HG03064 (cell line): ENCODE results near the gene LPIN2.
"Not testable (repeated sequence)": the region's sequence is repeated elsewhere in the genome, so short reads cannot be mapped to it uniquely, and the experiment has no call there.

ENCODE experiments used
- ATAC-seq: cut with Tn5 transposase; IDR thresholded peaks from one replicate; pipeline ENCODE4 v1.9.1; 2021; ENCODE audit warnings: low read depth; ENCODE audit not compliant: unreplicated experiment

Gene LPIN2

GRCh38 chr18:3013024-3013804, at the start of gene LPIN2:
LPIN2 (minus strand) TSS chr18:3013144; CDS start chr18:2960840, 52,304 bp downstream.
- peak; percentile 70 for ATAC-seq

GRCh38 chr18:3061581-3062312, 48.8 kb upstream of the LPIN2 start:
- no peak for ATAC-seq

DNA sequence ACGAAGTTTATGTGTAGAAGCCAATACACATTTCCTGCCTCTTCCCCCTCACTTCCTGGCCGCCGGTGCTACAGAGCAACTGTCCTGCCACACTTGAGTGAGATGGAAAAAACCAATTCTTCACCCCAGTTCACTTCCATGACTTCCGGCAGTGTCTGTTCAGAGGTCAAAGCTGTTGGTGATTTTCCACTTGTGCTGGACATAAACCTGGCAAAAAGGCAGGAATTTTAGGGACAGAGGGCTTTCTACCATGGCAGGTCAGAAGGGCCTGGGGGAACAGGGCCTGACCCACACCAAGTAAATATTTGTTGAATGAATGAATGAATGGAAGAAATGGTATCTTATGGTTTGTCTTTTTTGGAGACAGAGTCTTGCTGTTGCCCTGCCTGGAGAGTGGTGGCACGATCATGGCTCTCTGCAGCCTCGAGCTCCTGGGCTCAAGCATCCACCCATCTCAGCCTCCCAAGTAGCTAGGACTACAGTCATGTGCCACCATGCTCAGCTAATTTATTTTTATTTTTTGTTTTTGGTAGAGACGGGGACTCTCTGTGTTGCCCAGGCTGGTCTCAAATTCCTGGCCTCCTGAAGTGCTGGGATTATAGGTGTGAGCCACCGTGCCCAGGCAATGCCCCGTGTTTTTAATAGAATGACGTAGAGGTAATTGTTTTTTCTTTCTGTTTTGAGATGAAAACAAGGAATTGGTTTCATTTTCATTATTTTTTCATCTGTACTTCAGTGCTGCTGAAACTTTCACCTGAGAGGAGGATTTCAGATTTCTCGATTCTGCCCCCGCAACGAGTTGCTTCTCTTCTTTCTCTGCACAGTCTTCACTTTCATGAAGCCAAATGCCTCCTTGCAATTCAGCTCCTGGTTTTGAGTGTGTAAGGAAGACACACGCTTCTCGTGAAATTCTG, 48.0 kb upstream of the LPIN2 start:
- ATAC-seq, result no peak

DNA sequence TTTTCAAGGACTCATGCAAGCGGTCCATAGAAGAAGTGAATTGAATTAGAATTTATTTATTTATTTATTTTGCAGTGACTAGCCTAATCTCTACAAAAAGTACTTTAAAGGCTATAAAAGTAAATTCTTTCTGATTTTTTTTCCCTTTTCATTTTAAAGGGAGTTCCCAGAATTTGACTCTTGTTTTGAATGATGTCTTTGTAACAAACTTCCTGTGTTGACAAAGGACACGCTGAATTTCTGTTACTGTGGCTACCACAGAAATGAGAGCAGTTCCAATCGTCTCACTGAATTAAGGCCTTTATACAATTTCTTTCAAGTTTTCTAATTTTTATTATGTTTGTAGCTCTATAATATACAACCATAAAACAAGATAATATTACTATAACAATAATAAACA, 46.3 kb upstream of the LPIN2 start:
- no peak for ATAC-seq

- ATAC-seq, result no peak
These were observed 45.6 kb upstream of the LPIN2 start for GRCh38 chr18:3058328-3059191.

DNA sequence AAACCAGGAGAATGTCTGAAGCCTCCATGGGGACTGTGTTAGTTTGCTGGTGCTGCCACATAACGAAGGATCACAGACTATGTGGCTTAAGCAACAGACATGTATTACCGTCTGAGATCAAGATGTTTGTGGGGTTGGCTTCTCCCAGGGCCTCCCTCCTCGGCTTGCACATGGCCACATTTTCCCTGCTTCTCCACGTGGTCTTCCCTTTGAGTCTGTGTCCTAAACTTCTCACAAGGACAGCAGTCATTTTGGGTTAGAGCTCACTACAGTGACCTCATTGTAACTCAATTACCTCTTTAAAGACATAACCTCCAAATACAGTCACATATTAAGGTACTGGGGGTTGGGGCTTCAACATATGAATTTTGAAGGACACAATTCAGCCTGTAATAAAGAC, 44.6 kb upstream of the LPIN2 start:
- no peak for ATAC-seq

DNA sequence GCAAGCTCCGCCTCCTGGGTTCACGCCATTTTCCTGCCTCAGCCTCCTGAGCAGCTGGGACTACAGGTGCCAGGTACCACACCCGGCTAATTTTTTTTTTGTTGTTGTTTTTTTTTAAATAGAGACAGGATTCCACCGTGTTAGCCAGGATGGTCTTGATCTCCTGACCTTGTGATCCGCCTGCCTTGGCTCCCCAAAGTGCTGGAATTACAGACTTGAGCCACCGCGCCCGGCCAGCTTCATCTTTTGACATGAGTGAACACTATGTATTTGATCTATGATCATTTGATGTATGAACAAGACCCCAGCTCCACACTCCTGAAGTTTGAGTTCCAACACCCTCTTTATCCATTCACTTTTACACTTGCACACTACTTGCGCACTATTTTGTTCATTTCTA, 43.4 kb upstream of the LPIN2 start:
- no peak for ATAC-seq

GRCh38 chr18:3055816-3056215, 42.9 kb upstream of the LPIN2 start:
- no peak for ATAC-seq

GRCh38 chr18:3055186-3055728, 42.3 kb upstream of the LPIN2 start:
- no peak for ATAC-seq

- ATAC-seq, result no peak
These were observed 41.8 kb upstream of the LPIN2 start for GRCh38 chr18:3054780-3055179.

- no peak for ATAC-seq
These were observed 41.3 kb upstream of the LPIN2 start for GRCh38 chr18:3054214-3054613.

DNA sequence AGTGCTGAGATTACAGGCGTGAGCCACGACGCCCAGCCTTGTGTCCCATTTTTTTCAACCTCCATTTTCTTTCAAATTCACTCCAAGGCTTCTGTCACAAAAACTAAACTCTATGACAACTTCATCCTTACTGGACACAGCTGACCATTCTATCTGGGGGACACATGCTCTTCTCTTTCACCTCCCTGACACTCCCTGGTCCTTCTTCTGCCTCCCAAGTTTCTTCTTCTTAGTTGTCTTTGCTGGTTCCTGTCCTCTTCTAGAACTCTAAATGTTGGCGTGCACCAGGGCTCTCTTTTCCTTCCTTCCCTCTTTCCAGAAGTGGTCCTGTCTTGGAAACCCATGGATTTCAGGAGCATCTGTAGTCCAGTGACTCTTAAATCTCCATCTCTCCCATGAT, 40.1 kb upstream of the LPIN2 start:
- no peak for ATAC-seq

- no peak for ATAC-seq
These were observed 39.4 kb upstream of the LPIN2 start for GRCh38 chr18:3052411-3052758.

DNA sequence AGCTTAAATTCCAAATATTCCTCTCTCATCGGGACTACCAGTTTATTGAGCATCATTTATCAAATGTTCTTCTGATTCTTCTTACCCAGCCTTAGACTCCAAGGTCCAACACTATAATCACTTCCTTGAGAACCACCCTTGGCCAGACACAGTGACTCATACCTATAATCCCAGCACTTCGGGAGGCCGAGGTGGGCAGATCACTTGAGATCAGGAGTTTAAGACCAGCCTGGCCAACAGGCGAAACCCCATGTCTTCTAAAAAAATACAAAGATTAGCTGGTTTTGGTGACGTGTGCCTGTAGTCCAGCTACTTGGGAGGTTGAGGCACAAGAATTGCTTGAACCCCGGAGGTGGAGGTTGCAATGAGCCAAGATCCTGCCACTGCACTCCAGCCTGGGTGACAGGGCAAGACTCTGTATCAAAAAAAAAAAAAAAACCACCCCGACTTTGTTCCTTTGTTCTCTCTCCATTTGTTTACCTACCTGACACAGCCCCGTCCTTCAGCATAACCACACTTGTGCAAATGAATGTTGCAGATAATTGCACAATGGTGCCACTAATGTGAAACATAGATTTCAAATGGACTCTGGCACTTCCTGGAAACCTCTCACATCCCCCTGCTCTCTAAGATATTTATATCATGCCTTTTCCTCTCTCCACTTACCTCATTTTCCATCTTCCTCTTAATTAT, 38.9 kb upstream of the LPIN2 start:
- ATAC-seq, result no peak

GRCh38 chr18:3049897-3050454, 37.0 kb upstream of the LPIN2 start:
- not testable (repeated sequence) for ATAC-seq

GRCh38 chr18:3048820-3049349, 35.9 kb upstream of the LPIN2 start:
- no peak for ATAC-seq

DNA sequence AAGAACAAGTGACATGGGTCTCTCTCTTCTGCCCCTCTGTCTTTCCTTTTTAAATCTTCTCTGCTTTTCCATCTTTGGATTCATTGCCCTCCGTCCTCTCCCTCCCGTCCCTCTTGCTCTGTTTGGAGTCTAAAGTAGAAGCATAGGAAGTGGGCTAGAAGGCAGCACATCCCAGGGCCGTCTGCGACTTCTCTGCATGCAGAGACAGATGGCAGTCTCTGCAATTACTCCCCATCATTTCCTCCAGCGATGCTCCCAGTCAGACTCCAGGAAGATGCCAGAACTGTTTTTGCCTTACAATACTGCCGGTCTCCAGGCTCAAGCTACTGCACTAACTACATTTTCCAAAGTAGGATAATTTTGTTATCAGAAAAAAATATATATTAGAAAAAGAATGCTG, 35.2 kb upstream of the LPIN2 start:
- no peak for ATAC-seq

DNA sequence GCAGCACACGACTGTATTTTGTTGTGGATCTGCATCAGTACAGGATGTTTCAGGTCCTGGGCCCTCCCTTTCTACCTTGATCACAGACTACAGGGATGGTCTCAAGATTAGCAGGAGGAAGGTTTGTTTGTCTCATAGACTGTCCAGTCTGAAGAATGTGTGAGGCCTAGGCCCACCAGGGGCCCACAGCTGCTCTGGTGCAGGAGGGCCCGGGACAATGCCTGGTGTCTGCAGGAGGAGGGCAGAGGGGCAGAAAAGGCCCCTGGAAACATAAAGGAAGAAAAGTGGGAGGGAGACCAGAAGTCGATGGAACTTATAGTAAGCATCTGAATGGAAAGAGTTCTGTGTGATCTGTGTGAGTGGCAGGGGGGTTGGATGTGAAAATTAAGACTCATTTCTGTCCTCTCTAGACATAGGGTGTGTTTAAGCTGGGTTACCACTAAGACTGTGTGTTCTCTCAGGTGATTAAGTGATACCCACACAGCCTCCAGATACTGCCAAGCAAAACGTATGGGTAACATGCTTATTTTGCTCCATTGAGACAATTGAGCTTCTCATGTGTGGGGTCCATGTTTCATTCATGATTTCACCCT, 33.4 kb upstream of the LPIN2 start:
- ATAC-seq, result no peak
